SKM-1 (cell line): ENCODE measurements around the gene RHOF.

Experiments
- DNase-seq: peaks from one replicate; lab custom pipeline; 2025; ENCODE audit not compliant: unreplicated experiment; lab: John Stamatoyannopoulos, UW

RHOF gene

DNA sequence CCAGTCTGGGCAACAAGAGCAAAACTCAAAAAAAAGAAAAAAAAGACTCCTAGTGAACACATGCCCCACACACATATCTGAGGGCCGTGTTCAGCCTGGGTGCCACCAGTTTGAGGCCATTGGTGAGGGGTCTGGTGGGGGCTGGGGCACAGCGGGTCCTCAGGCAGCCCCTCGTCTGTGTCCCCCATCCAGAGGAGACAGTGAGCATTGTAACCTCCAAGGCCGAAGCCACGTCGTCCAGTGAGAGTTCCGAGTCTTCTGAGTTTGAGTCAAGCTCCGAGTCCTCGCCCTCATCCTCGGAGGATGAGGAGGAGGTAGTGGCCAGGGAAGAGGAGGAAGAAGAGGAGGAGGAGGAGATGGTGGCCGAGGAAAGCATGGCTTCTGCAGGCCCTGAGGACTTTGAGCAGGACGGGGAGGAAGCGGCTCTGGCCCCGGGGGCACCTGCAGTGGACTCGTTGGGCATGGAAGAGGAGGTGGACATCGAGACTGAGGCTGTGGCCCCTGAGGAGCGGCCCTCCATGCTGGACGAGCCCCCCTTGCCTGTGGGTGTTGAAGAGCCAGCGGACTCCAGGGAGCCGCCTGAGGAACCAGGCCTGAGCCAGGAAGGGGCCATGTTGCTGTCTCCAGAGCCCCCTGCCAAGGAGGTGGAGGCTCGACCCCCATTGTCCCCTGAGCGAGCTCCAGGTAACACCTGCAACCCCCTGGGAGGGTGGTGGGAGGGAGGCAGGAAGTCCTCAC is 25.9 kb upstream of the RHOF start:
- no peak for DNase-seq

DNA sequence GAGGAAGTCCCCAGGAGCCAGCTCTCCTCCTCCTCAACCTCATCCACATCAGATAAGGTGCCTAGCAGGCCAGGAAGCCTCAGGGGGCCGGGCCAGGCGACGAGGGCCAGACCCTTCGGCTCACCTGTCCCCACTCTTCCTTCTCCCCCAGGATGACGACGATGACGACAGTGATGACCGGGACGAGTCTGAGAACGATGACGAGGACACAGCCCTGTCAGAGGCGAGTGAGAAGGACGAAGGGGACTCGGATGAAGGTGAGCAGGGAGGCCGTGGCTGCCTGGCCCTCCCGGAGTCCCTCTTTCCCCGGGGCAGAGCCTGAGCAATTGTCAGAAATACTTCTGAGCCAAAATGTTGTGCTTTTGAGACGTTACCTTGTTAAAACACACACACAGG is 24.2 kb upstream of the RHOF start:
- no peak for DNase-seq

DNA sequence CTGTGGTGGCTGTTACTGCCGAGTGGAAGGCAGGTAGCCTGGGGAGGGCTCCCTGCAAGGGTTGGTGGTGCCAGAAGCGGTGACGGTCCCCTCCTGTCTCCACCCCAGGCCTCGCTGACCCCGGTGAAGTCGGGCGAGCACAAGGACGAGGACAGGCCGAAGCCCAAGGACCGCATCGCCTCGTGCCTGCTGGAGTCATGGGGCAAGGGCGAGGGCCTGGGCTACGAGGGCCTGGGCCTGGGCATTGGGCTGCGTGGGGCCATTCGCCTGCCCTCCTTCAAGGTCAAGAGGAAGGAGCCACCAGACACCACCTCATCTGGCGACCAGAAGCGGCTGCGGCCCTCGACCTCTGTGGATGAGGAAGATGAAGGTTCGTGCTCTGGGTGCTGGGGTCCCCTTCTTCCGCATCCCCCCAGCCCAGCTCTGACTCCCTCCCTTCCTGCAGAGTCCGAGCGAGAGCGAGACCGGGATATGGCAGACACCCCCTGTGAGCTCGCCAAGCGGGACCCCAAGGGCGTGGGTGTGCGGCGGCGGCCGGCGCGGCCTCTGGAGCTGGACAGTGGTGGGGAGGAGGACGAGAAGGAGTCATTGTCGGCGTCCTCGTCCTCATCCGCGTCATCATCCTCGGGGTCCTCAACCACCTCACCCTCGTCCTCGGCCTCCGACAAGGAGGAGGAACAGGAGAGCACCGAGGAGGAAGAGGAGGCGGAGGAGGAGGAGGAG is 23.6 kb upstream of the RHOF start:
- DNase-seq: no peak

DNA sequence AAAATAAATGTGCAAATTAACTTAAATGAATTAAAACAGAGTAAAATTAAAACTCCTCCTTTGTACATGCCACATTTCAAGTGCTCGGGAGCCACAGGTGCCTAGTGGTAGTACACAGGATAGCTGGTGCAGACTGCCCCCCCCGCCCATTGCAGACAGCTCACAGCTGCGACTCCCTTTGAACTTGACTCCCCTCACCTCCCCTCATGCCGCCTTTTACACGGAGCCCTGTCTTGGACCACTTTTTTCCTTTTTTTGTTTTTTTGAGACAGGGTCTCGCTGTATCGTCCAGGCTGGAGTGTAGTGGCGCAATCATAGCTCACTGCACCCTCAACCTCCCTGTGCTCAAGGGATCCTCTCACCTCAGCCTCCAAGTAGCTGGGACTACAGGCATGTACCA is 21.8 kb upstream of the RHOF start:
- no peak for DNase-seq

DNA sequence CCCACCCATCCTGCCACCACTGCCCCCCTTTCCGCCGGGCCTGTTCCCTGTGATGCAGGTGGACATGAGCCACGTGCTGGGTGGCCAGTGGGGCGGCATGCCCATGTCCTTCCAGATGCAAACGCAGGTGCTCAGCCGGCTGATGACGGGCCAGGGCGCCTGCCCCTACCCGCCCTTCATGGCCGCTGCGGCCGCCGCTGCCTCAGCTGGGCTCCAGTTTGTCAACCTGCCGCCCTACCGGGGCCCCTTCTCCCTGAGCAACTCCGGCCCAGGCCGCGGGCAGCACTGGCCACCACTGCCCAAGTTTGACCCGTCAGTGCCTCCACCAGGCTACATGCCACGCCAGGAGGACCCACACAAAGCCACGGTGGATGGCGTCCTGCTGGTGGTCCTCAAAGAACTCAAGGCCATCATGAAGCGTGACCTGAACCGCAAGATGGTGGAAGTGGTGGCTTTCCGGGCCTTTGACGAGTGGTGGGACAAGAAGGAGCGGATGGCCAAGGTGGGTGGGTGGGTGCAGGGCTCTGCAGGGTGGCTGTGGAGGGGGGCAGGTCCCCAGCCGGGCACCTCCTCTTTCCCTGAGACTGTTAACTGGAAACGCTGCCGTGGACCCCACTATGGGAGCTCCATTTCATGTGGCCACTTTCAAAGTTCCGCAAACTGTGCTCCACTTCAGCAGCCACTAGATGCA is 21.1 kb upstream of the RHOF start:
- no peak for DNase-seq

DNA sequence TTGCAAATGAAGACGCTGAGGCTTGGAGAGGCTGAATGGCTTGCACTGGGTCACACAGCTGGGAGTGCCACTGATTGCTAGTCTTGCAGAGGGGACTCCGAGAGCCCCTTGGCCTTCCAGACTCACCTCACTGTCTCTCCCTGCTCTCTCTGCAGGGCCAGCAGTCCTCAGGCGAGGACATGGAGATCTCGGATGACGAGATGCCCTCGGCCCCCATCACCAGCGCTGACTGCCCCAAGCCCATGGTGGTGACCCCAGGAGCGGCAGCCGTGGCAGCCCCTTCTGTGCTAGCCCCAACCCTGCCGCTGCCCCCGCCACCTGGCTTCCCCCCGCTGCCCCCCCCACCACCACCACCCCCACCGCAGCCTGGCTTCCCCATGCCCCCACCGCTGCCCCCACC is 20.5 kb upstream of the RHOF start:
- DNase-seq: no peak

DNA sequence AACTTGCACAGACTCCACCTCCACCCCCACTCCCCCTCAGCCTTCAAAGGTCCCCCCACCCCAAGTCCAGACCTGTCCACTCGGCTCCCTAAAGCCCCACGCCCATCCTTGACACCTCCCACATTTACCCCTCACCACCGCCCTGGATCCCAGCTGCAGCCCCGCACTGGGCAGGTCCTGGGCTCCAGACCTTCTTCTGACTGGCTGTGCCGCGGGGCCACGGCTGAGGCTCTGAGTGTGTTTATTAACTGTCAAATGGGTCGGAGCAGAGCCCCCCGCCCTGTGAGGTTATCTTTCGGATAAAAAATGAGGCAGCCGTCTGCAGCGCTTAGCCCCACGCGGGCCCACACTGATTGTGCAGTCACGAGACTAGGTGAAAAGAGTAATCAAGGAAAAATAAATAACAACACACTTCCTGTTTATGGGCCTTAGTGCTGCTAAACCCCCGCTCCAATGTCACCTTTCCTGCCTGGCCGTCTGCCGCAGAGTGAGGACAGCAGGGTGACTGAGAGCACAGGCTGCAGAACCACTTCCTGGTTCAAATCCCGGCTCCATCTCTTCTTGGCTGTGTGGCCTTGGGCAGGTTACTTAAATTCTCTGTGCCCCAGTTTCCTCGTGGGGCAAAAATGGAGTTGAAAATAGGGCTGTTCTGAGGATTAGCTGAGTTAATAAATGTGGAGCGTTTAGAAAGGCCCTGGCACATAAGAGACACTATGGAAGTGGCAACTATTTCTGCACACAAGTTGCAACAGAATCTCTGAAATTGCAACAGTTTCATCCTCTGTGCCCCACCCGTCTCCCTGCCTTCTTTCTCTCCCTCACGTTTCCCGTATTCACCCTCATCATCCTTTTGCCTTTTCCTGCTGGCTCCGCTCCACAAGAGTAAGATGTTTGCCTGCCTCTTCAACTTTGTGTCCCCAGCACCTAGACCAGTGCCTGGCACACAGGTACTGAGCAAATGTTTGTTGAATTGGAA is 19.7 kb upstream of the RHOF start:
- DNase-seq: no peak

DNA sequence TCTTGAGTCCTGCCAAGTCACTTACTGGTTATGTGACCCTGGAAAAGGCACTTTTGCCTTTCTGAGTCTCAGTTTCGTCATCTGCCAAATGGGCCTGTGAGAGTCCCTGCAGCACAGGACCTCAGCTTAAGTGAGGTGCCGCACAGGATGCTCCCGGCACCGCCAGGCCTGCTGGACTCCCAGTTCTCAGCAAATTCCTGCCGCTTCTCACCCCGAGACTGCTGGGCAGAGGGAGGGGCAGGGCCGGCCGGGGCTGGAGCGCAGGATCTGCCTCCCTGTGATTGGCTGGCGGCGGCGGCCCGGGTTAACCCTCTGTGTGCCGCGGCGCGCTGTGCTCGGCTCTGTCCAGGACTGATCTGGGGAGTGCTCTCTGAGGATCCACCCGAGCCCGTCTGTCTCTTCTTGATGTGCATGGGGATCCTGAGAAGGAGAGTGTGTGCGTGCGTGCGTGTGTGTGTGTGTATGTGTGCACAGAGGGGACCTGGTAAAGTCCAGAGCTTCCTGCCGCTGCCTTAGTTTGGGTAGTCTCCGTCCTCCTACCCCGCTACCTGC is 18.9 kb upstream of the RHOF start:
- DNase-seq: no peak

DNA sequence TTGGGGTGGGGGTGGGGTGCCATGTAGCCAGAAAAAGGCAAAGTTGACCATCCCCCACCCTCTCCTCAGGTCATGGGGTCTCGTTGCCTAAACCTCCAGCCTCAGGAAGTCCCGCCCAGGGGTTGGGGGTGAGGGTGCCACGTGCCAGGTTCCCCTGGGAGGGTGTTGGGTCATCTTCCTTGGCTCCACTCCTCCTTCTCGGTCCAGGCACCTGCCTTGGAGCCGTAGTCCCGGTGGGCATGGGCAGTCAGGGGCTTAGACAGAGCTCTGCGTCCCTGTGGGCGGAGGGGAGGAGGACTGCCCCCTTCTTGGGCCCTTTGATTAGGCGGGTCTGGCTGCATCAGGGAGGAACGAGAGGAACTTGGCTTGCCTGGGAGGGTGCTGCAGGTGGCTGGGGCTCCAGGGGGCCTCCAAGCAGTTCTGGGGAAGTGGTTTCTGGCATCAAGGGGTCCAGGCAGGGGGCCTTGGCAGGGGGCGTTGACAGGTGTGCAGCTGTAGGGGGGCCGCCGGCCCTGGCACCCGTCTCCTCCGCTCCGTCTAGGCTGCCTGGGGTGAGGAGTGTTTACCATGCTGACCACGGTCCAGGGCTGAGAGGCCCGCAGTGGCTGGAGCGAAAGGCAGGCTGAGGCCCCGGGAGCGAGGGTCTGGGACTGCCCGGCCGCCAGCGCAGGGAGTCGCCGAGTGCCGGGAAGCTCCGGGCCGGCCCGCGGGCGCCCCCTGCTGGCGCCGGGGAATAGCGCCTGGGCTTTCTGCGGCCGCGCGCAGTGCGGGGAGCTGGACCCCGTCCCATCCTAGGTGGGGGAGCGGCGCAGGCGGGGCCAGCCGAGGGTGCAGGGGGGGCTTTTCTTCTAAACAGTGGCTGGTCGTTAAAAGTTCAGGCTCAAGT is 18.2 kb upstream of the RHOF start:
- no peak for DNase-seq

DNA sequence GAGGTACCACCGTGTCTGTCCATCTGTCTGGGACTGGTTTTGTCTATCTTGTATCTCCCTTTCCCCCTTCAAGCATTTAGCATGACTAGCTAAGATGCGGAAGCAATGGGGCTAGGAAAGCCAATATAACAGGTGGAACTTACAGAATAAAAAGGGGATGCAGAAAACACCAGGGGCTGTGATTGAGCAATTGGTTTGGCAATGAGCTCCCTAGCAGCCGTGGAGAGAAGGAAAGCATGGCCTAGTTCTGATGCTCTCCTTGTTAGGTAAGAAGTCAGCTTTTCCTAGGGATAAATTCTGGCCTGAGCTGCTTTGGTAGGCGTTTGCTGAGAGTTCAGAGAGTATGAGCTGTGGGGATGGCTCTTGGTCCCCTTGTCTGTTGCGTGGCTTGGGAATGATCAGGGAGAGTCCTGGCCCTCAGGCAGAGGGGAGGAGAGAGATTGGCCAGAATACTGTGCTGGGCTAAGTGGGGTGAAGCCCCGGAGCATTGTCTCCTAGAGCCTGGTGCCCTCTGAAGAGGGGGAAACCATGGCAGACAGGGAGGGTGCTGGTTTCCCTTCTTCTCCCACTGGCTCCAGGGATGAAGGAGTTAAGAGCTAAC is 17.4 kb upstream of the RHOF start:
- DNase-seq: no peak

DNA sequence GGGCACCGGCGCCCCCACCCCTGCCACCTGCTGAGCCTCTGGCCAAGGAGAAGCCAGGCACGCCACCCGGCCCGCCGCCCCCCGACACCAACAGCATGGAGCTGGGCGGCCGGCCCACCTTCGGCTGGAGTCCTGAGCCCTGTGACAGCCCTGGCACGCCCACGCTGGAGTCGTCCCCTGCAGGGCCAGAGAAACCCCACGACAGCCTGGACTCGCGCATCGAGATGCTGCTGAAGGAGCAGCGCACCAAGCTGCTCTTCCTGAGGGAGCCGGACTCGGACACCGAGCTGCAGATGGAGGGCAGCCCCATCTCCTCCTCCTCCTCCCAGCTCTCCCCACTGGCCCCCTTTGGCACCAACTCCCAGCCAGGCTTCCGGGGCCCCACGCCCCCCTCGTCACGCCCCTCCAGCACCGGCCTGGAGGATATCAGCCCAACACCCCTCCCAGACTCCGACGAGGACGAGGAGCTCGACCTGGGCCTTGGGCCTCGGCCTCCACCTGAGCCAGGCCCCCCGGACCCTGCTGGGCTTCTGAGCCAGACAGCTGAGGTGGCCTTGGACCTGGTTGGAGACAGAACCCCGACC is 16.8 kb upstream of the RHOF start:
- DNase-seq: no peak

DNA sequence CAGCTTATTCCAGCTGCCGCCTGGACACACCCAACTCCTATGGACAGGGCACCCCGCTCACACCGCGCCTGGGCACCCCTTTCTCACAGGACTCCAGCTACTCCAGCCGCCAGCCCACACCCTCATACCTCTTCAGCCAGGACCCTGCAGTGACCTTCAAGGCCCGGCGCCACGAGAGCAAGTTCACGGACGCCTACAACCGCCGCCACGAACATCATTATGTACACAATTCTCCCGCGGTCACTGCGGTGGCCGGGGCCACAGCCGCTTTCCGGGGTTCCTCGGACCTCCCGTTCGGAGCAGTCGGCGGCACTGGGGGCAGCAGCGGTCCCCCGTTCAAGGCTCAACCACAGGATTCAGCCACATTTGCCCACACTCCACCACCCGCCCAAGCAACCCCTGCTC is 16.2 kb upstream of the RHOF start:
- DNase-seq: no peak

DNA sequence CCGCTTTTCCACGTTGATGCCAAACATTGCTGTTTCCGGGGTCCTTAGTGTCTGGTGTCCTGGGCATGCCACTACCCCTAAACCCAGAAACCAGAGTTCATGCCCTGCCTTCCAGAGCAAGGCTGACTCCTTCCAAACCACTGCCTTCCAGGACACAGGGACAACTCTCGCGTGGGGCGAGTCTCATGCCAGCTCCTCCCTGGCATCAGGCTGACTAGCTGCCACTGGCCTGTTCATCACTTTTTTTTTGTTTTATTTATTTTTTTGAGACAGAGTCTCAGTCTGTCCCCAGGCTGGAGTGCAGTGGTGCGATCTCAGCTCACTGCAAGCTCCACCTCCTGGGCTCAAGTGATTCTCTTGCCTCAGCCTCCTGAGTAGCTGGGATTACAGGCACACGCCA is 15.1 kb upstream of the RHOF start:
- no peak for DNase-seq

DNA sequence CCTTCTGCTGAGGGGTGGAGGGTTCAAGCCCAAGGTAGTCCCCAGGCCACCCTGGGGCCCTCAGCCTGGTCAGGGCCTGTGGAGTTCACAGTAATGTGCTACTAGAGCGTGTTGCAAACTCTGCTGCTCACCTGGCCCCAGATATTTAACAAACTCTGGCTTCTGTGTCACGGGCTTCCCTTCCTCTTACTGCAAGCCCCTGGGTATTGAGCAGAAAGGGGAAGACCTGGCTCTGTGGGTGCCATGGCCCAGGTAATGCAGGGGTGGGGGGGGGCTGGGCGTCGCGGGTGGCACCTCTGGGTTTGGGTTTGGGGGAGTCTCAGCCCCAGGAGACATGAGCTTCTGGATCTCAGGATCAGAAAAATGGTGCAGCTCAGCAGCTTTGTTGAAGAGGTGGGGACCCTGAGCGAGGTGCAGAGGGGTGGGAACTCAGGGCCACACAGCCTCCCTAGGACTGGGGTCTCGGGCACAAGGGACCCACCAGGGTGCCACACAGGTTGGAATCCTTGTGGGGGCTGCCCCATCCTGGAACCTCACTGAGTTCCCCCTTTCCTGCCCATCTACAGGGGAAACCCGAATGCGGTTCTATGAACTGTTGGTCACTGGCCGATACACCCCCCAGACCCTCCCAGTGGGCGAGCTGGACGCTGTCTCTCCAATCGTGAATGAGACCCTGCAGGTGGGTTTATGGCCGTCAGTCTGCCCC is 14.3 kb upstream of the RHOF start:
- no peak for DNase-seq

DNA sequence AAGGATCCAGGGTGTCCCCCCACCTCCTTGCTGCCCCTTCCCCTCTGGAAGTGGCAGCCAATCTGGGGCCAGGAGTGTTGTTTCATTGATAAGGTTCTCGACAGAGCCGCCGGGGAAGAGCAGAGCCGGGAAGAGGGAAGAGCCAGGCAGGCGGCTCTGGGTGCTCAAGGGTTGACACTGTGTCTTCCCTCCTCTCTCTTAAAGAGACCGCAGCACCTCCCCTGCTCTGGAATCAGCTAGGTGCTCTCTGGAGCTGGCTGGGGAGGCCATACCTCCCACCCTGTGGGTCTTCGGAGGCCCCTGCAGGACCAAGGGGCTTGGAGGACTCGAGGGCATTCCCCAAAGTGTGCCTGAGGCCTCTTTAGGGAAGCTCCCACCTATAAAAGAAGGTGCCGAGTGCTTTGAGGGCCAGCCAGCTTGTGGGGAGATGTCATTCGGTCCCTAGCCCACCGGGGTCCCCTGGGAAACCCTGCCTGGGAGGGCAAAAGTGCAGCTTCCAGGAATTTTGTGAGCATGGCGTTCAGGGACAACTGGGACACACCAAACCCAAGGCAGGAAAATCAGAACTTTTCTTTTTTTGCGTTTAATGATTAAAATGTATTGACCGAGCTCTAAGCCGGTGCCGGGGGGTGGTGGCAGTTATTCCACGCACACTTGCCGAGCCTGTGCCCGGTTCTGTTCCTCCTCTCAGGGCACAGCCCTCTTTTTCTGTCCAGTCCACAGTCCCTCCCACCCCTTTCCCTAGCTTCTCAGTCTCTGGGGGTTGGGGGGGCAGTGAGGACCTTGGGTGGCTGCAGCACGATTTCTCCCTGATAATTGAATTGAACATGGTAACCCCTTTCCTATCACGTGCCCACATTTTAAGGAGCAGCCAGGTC is 13.3 kb upstream of the RHOF start:
- DNase-seq: no peak

DNA sequence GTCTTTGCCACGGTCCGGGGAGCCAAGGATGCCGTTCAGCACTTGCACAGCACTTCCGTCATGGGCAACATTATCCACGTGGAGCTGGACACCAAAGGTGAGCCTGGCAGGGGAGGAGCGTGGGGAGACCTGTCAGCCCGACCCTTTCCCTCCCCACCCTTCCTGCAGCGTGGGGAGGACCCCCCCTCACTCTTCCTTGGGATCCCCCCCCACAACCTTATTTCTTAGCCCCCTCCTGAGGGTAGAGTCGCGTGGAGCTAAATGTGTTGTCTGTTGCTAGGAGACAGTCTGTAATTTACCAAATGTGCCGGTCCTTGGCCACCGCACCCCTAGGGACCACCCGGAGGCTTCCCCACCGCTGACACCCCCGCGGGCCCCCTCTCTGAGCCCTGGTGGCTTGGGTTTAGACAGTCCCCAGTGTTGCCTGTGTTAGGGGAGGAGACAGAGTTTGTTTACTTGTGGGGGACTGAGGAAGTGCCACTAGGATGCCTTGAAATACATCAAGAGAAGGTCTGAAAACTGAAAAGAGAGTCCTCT is 12.6 kb upstream of the RHOF start:
- no peak for DNase-seq
